Thymus (tissue), 11 donors: ENCODE data around the gene MDFIC2. TPM values are rescaled to one million over a fixed set of nuclear protein-coding genes. Genes with fewer than 3 reads are reported as not detected.

Source experiments
- DNase-seq, 9 donors: peaks; one replicate each; pipeline ENCODE4 v3.0.0-alpha.2; 2013; ENCODE audit warnings: low spot score in 9 of 9, low read depth in 6 of 9, missing footprints in 1 of 9
- H3K27ac ChIP-seq, 2 donors: one replicate each; pipeline ENCODE4 v1.5.1; 2013; ENCODE audit warnings: control low read depth in 1 of 2, low read depth in 1 of 2, low read length in 1 of 2, mild to moderate bottlenecking in 1 of 2, moderate library complexity in 1 of 2
- H3K27me3 ChIP-seq, 2 donors: one replicate each; pipeline ENCODE4 v1.5.1; 2013; ENCODE audit warnings: low read length in 1 of 2; ENCODE audit not compliant: control insufficient read depth in 2 of 2, insufficient read depth in 1 of 2
- H3K36me3 ChIP-seq, 2 donors: one replicate each; pipeline ENCODE4 v1.5.1; 2013; ENCODE audit warnings: low read length in 1 of 2, mild to moderate bottlenecking in 1 of 2, moderate library complexity in 1 of 2; ENCODE audit not compliant: control insufficient read depth in 2 of 2, insufficient read depth in 2 of 2
- H3K4me1 ChIP-seq, 2 donors: one replicate each; pipeline ENCODE4 v1.5.1; 2013; ENCODE audit warnings: low read length in 2 of 2; ENCODE audit not compliant: control insufficient read depth in 2 of 2, insufficient read depth in 2 of 2
- H3K4me3 ChIP-seq, 2 donors: one replicate each; pipeline ENCODE4 v1.5.1; 2013; ENCODE audit warnings: low read length in 2 of 2, control low read depth in 1 of 2, mild to moderate bottlenecking in 1 of 2
- H3K9me3 ChIP-seq, 2 donors: one replicate each; pipeline ENCODE4 v1.5.1; 2013; ENCODE audit warnings: low read length in 1 of 2, mild to moderate bottlenecking in 1 of 2; ENCODE audit not compliant: control insufficient read depth in 2 of 2, insufficient read depth in 1 of 2
- WGBS: extraction: QIAGEN DNeasy Blood & Tissue Kit; methylation state at CpG from one replicate; pipeline ENCODE4 v1.1.7; 2013; 5-methylcytosine and 5-hydroxymethylcytosine counted together
- polyA plus RNA-seq: library from polyadenylated mRNA; stranded (reverse); fragments of 200-250 nt; gene quantifications from one replicate; pipeline ENCODE4 v1.2.3, GENCODE V29; 2013
- total RNA-seq: library from RNA; stranded (reverse); fragments of 120-200 nt; gene quantifications from one replicate; pipeline ENCODE4 v1.2.4, GENCODE V29; 2013
- donor health status: healthy.

Gene MDFIC2
- total and polyA plus RNA-seq, 2 donors: not detected

GRCh38 chr3:70245746-70246525 is 66.5 kb downstream of the MDFIC2 start:
- no peaks in the 10 kb centered on the region for H3K36me3 ChIP-seq
- H3K9me3 ChIP-seq: no peaks in the 10 kb centered on the region
- H3K4me3 ChIP-seq: no peak overlapping the region
- 93% methylated on average over 4 of the region's 4 CpGs for WGBS
- DNase-seq: no peak
- no peak overlapping the region for H3K27ac ChIP-seq
- H3K27me3 ChIP-seq: no peaks in the 10 kb centered on the region
- H3K4me1 ChIP-seq: no peaks in the 10 kb centered on the region

- no peaks in the 10 kb centered on the region for H3K4me1 ChIP-seq
- H3K27me3 ChIP-seq: no peaks in the 10 kb centered on the region
- no peak overlapping the region for H3K27ac ChIP-seq
- no peak for DNase-seq
- WGBS: 93% methylated on average over 2 of the region's 2 CpGs
- no peaks in the 10 kb centered on the region for H3K36me3 ChIP-seq
- H3K9me3 ChIP-seq: no peaks in the 10 kb centered on the region
- no peak overlapping the region for H3K4me3 ChIP-seq
Measured at GRCh38 chr3:70244422-70244821, 68.0 kb downstream of the MDFIC2 start.

DNA sequence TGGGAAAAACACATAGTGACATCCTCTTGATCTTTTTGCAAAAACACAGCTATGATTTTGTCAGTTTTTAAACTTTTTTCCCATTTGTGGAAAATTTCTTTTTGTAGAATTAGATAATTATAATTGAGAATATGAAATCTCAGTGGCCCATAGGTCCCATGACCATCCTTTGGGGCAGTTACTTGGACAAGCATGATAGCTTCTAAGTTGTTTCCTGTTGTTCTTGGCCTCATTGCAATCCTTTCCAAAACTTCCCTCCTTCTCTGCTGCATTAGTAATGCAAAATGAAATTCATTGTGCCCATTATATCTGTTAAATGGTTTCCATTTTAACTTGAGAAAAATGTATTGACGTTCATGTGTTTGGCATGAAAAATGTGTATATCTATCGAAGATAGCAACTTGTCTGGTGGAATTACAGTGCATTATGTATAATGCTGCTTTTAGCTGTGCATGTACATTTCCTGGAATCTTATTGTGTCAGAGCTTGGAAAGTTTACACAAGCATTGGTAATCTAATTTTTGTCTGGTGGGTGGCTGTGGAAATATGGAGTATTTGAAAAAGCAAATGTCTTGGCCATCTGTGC is 70.0 kb downstream of the MDFIC2 start:
- Histone ChIP-seq H3K4me1 (no peaks in the 10 kb centered on the region), H3K36me3 (no peaks in the 10 kb centered on the region), H3K27ac (no peak overlapping the region), H3K27me3 (no peaks in the 10 kb centered on the region), H3K9me3 (no peaks in the 10 kb centered on the region), H3K4me3 (no peak overlapping the region)
- 97% methylated on average over 2 of the region's 2 CpGs for WGBS
- no peak for DNase-seq

DNA sequence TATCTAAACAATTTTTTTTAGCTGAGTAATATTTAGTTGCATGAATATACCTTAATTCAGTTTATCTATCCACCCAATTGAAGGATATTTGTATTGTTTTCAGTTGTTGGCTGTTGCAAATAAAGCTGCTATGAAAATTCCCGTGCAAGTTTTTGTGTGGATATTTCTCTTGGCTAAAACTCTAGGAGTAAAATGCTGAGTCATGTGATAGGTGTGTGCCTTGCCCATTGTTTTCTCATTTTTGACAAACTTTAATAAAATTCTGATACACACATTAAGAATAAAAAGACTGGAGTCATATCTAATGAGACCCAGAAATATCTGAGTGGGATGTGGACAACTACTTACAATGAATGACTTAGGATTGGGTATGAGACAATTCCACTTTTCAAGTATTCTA is 78.6 kb downstream of the MDFIC2 start:
- no peak for DNase-seq
- Histone ChIP-seq H3K9me3 (no peaks in the 10 kb centered on the region), H3K4me3 (no peak overlapping the region), H3K27ac (no peak overlapping the region), H3K27me3 (no peaks in the 10 kb centered on the region), H3K36me3 (no peaks in the 10 kb centered on the region), H3K4me1 (no peaks in the 10 kb centered on the region)
- 89% methylated on average over 1 of the region's 1 CpG for WGBS

DNA sequence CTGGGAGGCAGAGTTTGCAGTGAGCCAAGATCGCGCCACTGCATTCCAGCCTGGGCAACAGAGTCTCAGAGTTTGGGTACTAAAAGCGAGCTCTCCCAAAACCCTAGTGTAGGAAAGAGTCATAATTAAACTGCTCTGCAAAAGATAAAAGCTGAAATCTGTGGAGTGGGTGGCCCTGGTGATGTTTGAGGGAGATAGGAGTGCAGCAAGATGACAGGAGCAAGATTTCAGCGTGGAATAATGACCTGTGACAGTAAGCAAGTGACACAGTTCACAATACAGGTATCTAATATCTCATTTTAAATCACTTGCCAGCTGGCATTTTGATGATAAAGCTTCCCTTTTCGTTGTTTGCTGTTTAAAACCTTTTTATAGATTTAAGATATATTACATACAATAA is 79.3 kb downstream of the MDFIC2 start:
- 83% methylated on average over 5 of the region's 5 CpGs for WGBS

DNA sequence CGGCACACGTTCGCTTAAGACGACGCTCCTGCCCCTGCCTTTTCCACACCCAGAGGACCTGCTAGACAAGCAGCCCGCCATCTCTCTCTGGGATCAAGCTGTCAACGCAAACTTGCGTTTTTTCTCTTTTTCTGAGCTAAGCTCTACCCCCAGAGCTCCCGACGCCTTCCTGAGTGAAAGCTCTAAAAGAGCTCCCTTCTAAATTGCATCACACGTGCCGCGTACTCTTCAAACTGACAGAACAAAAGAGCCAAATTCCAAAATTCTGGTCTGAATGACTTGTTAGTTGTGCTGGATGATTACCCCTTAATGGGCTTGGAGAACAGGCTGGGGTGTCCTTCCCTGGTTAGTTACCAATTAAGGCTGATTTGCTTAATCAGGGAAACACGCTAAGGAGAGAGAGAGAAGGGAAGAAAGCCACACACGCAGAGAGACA is 81.2 kb downstream of the MDFIC2 start:
- Histone ChIP-seq H3K4me3 (no peak overlapping the region), H3K27me3 (no peaks in the 10 kb centered on the region), H3K36me3 (no peaks in the 10 kb centered on the region), H3K4me1 (no peaks in the 10 kb centered on the region), H3K27ac (no peak overlapping the region), H3K9me3 (no peaks in the 10 kb centered on the region)
- WGBS: 88% methylated on average over 15 of the region's 15 CpGs
- no peak for DNase-seq

More for the DNA sequence above, 79.3 kb downstream of the MDFIC2 start:
- no peaks in the 10 kb centered on the region for H3K27me3 ChIP-seq
- no peaks in the 10 kb centered on the region for H3K9me3 ChIP-seq
- no peak overlapping the region for H3K4me3 ChIP-seq
- no peak for DNase-seq
- no peak overlapping the region for H3K27ac ChIP-seq
- H3K36me3 ChIP-seq: no peaks in the 10 kb centered on the region
- no peaks in the 10 kb centered on the region for H3K4me1 ChIP-seq

- Histone ChIP-seq H3K4me1 (no peaks in the 10 kb centered on the region), H3K27ac (no peak overlapping the region), H3K4me3 (no peak overlapping the region), H3K9me3 (no peaks in the 10 kb centered on the region), H3K27me3 (no peaks in the 10 kb centered on the region), H3K36me3 (no peaks in the 10 kb centered on the region)
- WGBS: 81% methylated on average over 3 of the region's 3 CpGs
- DNase-seq: no peak
Measured at GRCh38 chr3:70227437-70227836, 85.0 kb downstream of the MDFIC2 start.

DNA sequence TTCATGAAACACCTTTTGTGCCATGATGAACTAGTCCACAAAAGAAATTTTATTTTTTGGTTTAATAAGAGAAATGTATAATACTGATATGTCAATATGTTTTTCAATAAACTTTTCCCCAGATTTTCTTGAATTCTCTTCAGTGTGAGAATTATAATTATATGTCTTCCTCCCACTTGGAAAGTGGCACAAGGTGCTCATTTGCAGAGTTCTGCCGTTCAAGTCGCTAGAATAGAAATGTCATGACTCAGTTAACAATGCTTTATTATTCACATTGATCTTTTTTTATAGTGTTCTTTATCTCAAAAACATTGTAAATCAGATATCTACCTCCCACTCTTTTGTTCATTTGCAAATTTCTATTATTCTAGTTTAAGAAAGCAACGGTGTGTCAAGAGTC is 87.3 kb downstream of the MDFIC2 start:
- Histone ChIP-seq H3K27ac (no peak overlapping the region), H3K27me3 (no peaks in the 10 kb centered on the region), H3K4me1 (no peaks in the 10 kb centered on the region), H3K9me3 (no peaks in the 10 kb centered on the region), H3K36me3 (no peaks in the 10 kb centered on the region), H3K4me3 (no peak overlapping the region)
- no peak for DNase-seq
- 84% methylated on average over 3 of the region's 3 CpGs for WGBS

- WGBS: 72% methylated on average over 5 of the region's 5 CpGs
- H3K27me3 ChIP-seq: no peaks in the 10 kb centered on the region
- H3K4me1 ChIP-seq: no peaks in the 10 kb centered on the region
Measured at GRCh38 chr3:70224337-70224736, 88.1 kb downstream of the MDFIC2 start.

More at GRCh38 chr3:70224337-70224736, 88.1 kb downstream of the MDFIC2 start:
- no peak overlapping the region for H3K4me3 ChIP-seq
- no peak for DNase-seq
- H3K36me3 ChIP-seq: no peaks in the 10 kb centered on the region
- no peaks in the 10 kb centered on the region for H3K9me3 ChIP-seq
- no peak overlapping the region for H3K27ac ChIP-seq
